Activated naive CD8-positive, alpha-beta T cell (primary cell): ENCODE results near the gene DCLRE1B.
A peak's percentile ranks its signal among the peaks of the same experiment; 100 is the strongest.

Source experiments
- H3K27ac Mint-ChIP-seq: one replicate; pipeline ENCODE4 v1.8.0; 2021; ENCODE audit warnings: mixed read lengths
- H3K27me3 Mint-ChIP-seq: one replicate; pipeline ENCODE4 v1.8.0; 2021; ENCODE audit warnings: mixed read lengths
- H3K36me3 Mint-ChIP-seq: one replicate; pipeline ENCODE4 v1.8.0; 2021; ENCODE audit warnings: mixed read lengths
- H3K4me1 Mint-ChIP-seq: one replicate; pipeline ENCODE4 v1.8.0; 2021; ENCODE audit warnings: low read depth, mixed read lengths
- H3K4me3 Mint-ChIP-seq: one replicate; pipeline ENCODE4 v1.8.0; 2021; ENCODE audit warnings: mild to moderate bottlenecking, mixed read lengths
- H3K9me3 Mint-ChIP-seq: one replicate; pipeline ENCODE4 v1.8.0; 2021; ENCODE audit warnings: low read depth, mixed read lengths

DCLRE1B gene

DNA sequence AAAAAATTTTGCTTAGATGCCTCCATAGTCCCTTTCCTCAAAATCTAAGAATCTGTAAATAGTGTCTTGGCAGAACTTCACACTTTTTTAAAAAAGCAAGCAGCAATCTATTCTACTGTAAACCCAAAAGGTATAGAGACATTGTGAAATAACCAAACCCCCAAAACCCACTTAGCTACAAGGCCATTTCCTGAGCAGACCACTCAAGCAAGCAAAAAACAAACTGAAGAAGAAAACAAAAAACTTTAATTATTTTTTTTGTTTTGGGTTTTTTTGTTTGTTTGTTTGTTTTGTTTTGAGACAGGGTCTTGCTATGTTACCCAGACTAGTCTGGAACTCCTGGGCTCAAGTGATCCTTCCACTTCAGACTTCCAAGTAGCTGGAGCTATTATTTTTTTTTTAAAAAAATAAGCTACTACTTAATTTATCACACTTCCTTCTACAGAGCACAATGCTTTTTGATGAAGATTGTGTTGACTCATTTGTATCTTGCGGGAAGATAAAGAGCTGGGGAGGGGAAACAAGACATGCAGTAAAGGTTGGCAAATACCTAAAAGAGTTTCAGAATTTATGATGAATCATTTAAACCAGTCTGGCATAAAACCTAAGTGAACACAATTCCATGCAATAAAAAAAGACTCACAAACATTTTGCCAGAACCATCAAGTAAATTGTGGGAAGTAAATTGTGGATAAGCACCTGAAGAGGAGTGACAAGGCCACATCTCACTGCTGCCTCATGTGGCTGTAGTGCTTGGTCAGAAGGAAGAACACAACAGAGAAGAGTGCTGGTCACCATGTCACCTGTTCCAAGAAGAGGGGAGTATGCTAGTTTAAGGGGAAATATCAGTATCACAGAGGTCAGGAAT lies 30.9 kb upstream of the DCLRE1B start:
- Mint-ChIP-seq H3K36me3 (peaks cover 9% of the 10 kb centered on the region), H3K4me1 (peaks cover 70% of the 10 kb centered on the region), H3K4me3 (peak overlapping the region; percentile 76), H3K27ac (peak overlapping the region; percentile 96), H3K27me3 (no peaks in the 10 kb centered on the region), H3K9me3 (peaks cover 6% of the 10 kb centered on the region)

DNA sequence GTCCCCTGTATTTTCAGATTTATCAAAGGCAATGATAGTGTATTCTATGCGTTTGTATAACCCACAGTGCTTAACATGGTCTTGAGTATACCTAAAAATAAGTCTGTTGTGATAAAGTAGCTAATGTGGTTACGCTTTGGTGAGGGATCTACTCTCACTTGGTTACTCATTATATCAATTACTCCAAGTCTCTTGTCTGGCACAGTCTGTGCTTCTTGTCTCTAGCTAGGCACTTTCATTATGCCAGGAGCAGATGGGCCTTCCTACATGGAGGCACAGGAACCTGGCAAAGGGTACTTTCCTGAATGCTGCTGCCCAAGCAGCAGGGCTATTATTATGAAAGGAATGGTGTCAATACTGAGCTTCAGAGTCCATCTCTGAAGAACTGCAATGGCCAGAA lies 29.4 kb upstream of the DCLRE1B start:
- no peaks in the 10 kb centered on the region for H3K27me3 Mint-ChIP-seq
- H3K4me1 Mint-ChIP-seq, result peaks cover 72% of the 10 kb centered on the region
- H3K9me3 Mint-ChIP-seq, result peaks cover 6% of the 10 kb centered on the region
- peak overlapping the region; percentile 96 for H3K27ac Mint-ChIP-seq
- peaks cover 3% of the 10 kb centered on the region for H3K36me3 Mint-ChIP-seq
- H3K4me3 Mint-ChIP-seq, result peak overlapping the region; percentile 36

DNA sequence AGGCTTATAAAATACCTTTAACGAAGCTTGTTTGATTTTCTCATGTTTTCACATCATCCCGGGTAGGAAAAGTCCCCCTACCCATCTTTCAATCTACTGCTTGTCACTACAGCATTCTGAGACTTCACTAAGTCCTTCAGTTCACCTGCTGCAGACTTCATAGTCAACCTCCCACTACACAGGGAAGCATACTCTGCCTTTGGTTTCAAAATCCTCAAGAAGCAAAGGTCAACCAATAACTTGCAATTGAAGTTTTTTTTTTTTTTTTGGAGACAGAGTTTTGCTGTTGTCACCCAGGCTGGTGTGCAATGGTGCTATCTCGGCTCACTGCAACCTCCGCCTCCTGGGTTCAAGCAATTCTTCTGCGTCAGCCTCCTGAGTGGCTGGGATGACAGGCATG lies 28.9 kb upstream of the DCLRE1B start:
- Mint-ChIP-seq H3K9me3 (peaks cover 6% of the 10 kb centered on the region), H3K27me3 (no peaks in the 10 kb centered on the region), H3K36me3 (peaks cover 3% of the 10 kb centered on the region), H3K4me1 (peaks cover 77% of the 10 kb centered on the region), H3K4me3 (no peak overlapping the region), H3K27ac (peak overlapping the region; percentile 96)

DNA sequence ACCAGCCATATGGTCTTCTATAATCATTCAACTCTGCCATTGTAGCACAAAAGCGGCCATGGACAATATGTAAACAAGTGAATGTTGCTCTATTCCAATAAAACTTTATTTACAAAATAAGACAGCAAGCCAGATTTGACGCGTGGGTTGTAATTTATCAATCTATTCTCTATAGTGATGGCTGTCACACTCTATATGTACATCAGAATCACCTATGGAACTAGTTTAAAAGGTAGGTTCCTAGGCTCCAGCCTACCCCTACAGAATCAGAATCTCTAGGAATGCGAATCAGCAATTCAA lies 25.4 kb upstream of the DCLRE1B start:
- H3K36me3 Mint-ChIP-seq, result peaks cover 6% of the 10 kb centered on the region
- peaks cover 50% of the 10 kb centered on the region for H3K4me1 Mint-ChIP-seq
- peaks cover 6% of the 10 kb centered on the region for H3K9me3 Mint-ChIP-seq
- no peak overlapping the region for H3K27ac Mint-ChIP-seq
- no peaks in the 10 kb centered on the region for H3K27me3 Mint-ChIP-seq
- no peak overlapping the region for H3K4me3 Mint-ChIP-seq

DNA sequence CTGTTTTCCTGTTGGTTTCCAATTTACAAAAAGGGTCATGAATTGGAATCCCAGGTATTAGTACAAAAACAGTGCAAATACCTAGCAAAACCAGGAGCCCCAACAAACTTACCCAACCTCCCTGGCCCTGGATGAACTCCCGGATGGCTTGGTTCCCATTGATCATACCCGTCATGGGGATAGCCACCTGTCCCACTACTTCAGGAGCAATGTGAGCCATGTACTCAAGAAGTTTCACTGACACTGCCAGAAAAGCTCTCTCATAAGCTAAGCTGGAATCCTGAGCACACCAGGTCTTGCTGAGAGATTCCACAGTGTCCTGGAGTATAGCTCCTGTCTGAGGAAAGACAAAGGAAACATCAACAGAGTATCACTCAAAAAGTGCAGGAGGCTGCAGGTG lies 23.5 kb upstream of the DCLRE1B start:
- Mint-ChIP-seq H3K27me3 (no peaks in the 10 kb centered on the region), H3K9me3 (no peaks in the 10 kb centered on the region), H3K4me3 (no peak overlapping the region), H3K4me1 (peaks cover 41% of the 10 kb centered on the region), H3K27ac (no peak overlapping the region), H3K36me3 (peaks cover 6% of the 10 kb centered on the region)

DNA sequence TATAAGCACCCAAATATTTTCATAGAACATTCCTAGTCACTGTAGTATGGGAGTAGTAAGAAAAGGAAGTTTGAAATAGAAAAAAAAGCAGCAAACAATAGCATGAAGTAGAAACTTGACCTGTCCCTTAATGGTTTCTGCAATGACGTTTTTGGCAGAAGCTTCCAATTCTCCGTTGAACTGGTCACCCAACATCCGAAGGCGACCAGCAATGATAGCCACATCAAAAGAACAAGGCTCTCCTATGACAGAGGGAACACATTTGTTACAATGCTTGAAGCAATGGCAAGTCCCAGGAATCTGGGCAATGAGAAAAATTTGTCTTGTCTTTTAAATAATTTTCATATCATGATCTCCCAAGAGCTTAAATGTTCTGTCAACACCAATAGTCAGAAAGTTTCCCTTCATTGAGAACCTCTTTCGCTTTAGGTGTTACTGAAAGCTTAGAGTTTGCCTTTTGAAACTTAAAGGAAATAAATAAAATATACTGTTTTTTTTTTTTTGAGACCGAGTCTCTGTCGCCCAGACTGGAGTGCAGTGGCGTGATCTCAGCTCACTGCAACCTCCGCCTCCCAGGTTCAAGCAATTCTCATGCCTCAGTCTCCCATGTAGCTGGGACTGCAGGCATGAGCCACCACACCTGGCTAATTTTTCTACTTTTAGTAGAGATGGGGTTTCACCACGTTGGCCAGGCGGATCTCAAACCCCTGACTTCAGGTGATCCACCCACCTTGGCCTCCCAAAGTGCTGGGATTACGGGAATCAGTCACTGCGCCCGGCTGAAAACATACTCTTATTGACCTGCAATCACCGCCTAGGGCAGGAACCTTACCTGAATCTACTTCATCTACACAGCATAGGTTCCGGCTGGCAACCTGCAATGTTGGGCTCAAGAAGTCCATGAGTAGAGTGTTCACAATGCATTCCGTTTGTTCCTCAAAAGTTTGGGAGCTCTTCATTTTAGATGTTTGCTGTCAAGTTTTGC lies 18.4 kb upstream of the DCLRE1B start:
- no peaks in the 10 kb centered on the region for H3K9me3 Mint-ChIP-seq
- H3K27me3 Mint-ChIP-seq, result no peaks in the 10 kb centered on the region
- H3K4me1 Mint-ChIP-seq, result peaks cover 23% of the 10 kb centered on the region
- H3K36me3 Mint-ChIP-seq, result peaks cover 6% of the 10 kb centered on the region
- H3K4me3 Mint-ChIP-seq, result no peak overlapping the region
- H3K27ac Mint-ChIP-seq, result peak overlapping the region; percentile 41

DNA sequence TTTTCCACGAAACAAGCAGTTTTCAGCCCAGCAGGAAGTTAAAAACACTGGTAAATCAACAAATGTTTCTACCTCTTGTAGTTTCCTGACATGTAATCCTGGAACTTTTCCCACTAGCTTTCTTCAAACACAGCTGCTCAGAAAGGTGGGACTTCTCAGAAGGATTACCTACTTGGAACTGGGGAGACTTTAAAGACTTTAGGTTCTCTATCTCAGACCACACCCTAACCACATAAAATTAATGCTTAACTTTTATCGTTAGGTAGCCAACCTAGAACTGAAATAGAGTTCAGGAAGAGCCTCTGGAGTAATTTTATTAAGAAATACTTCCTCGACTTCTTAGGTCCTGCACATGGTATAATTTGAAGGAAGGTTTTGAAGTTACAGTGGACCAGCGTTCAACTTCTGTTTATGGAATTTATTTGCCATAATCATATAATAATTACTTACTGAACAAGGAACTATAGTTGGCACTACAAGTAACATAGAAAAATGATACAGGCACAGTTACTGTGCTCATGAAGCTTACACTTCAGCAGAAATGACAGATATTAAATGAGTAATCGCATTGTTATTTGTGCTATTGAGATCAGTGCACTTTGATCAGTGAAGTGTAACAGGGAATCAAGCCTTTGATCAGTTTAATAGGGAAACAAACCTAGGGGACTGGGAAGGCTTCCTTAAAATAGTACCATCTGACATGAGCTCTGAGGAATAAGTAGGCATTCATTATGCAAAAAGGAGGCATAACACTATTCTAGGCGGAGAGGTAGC lies 17.5 kb upstream of the DCLRE1B start, which contains the start of gene BCL2L15:
TSS of gene BCL2L15 (minus strand) at position 180 of the 774 bp plus-strand sequence. CDS start 206 bp downstream, outside the sequence.
- Mint-ChIP-seq H3K4me1 (peaks cover 23% of the 10 kb centered on the region), H3K27me3 (no peaks in the 10 kb centered on the region), H3K27ac (peak within 1 kb of the TSS; percentile 41), H3K36me3 (peaks cover 10% of the 10 kb centered on the region), H3K9me3 (no peaks in the 10 kb centered on the region), H3K4me3 (no peak within 1 kb of the TSS)

DNA sequence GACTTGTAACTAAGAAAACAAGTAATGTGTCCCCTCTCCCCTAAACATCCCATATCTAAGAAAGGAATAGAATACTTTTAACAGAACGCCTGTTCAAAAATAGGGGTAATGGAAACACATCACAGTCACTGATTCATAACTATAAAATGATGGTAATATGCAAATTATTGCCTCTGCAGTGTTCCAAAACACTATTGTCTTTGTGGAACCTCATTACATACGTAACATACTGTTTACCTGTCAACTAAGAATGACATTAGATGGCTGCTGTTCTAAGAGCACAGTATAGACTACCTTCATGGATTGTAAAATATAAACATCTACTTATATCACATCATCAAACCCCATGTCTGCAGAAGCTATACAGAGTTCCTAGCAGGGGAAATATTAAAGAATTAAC lies 14.3 kb upstream of the DCLRE1B start:
- Mint-ChIP-seq H3K27me3 (no peaks in the 10 kb centered on the region), H3K36me3 (peaks cover 10% of the 10 kb centered on the region), H3K4me1 (peaks cover 23% of the 10 kb centered on the region), H3K27ac (peak overlapping the region; percentile 80), H3K4me3 (no peak overlapping the region), H3K9me3 (no peaks in the 10 kb centered on the region)

DNA sequence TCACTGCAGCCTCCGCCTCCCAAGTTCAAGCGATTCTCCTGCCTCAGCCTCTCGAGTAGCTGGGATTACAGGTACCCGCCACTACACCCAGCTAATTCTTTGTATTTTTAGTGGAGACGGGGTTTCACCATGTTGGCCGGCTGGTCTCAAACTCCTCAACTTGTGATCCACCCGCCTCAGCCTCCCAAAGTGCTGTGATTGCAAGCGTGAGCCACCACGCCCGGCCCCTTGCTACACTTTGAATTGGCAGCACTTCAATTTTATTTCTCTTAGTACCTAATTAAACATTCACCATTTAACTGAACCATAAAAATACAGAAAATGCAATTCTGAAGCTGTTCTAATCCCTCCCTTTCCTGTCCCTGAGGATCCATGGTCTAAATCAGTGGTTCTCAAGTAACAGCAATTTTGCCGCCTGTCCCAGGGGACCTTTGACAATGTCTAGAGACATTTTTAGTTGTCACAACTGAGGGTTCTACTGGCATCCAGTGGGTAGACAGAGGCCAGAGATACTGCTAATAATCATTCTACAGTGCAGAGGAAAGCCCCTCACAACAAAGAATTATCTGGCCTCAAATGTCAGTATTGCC lies 13.4 kb upstream of the DCLRE1B start:
- peaks cover 10% of the 10 kb centered on the region for H3K36me3 Mint-ChIP-seq
- peak overlapping the region; percentile 25 for H3K27ac Mint-ChIP-seq
- no peak overlapping the region for H3K4me3 Mint-ChIP-seq
- H3K9me3 Mint-ChIP-seq, result no peaks in the 10 kb centered on the region
- peaks cover 16% of the 10 kb centered on the region for H3K4me1 Mint-ChIP-seq
- no peaks in the 10 kb centered on the region for H3K27me3 Mint-ChIP-seq

DNA sequence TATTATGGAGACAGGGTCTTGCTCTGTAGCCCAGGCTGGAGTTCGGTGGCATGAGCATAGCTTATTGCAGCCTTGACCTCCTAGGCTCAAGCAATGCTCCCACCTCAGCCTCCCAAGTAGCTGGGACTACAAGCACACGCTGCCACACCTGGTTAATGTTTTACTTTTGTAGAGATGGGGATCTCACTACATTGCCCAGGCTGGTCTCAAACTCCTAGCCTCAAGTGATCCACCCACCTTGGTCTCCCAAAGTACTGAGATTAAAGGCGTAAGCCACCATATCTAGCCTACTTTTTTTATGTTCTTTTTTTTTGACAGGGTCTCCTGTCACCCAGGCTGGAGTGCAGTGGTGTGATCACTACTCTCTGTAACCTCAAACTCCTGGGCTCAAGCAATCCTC lies 11.9 kb upstream of the DCLRE1B start:
- H3K4me3 Mint-ChIP-seq, result no peak overlapping the region
- no peaks in the 10 kb centered on the region for H3K9me3 Mint-ChIP-seq
- H3K36me3 Mint-ChIP-seq, result peaks cover 10% of the 10 kb centered on the region
- peaks cover 9% of the 10 kb centered on the region for H3K4me1 Mint-ChIP-seq
- peak overlapping the region; percentile 73 for H3K27ac Mint-ChIP-seq
- H3K27me3 Mint-ChIP-seq, result no peaks in the 10 kb centered on the region

DNA sequence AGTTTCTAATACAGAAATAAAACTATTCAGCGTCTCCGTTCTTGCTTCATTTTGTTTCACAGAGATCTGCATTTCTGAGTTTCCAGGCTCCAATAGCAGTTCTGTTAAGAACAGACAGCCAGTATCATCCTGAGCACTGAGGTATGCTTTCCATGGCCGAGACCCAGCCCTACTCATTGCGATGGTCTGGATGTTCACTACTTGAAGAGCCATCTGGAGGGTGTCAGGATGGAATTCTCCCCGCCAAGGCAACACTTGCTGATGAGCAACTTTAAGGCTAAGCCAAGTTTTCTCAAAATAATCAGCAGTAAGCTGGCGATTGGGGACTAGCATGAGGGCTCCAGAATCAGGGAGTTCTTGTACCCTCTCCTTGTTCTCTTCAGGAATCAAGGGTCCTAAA lies 10.0 kb upstream of the DCLRE1B start:
- H3K27me3 Mint-ChIP-seq, result no peaks in the 10 kb centered on the region
- peaks cover 19% of the 10 kb centered on the region for H3K36me3 Mint-ChIP-seq
- no peak overlapping the region for H3K4me3 Mint-ChIP-seq
- H3K27ac Mint-ChIP-seq, result peak overlapping the region; percentile 51
- no peaks in the 10 kb centered on the region for H3K9me3 Mint-ChIP-seq
- H3K4me1 Mint-ChIP-seq, result peaks cover 26% of the 10 kb centered on the region

DNA sequence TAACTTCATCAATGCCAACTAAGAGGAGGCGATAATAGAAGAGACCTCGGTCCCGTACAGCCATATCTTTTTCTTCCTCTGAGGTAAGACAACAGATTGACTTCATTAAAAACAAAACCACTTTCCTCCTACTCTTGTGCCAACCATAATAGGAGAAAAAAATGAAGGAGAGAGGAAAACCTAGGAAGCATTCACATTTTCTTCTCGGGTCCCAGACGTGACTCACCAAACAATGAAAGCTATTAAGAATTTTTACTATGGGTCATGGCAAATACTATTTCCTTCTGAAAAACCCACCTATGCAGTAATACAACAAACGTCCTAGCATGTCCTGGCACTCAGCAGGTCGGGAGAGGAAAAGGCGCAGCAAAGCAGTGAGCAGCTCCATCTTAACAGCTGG lies 9.2 kb upstream of the DCLRE1B start:
- Mint-ChIP-seq H3K4me3 (no peak overlapping the region), H3K9me3 (no peaks in the 10 kb centered on the region), H3K27me3 (no peaks in the 10 kb centered on the region), H3K36me3 (peaks cover 16% of the 10 kb centered on the region), H3K27ac (no peak overlapping the region), H3K4me1 (peaks cover 25% of the 10 kb centered on the region)

DNA sequence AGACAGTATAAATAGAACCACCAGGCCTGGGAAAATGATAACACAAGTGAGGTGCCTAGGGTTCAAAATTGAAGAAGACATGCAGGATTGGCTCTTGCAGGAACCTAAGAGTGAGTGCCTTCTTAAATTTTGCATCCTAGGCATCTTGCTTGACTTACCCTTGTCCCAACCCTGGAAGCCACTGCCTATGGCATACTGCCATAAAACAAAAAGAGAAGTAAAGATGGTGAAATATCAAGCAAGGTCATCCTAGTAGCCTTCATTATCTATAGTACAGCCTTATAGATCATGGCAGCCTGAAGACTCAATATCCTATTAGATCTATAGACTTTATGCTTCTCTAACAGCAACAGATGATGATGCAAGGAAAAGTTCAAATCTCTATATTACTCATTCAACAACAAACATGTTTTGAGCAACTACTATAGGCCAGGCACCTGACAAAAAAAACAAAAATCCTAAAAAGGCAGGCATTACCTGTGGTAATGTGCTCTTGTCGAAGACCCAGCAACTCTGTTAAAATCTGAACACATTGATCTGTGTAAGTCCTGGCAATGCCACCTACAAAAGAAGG lies 6.8 kb upstream of the DCLRE1B start:
- H3K27ac Mint-ChIP-seq, result peak overlapping the region; percentile 81
- peaks cover 22% of the 10 kb centered on the region for H3K36me3 Mint-ChIP-seq
- H3K4me1 Mint-ChIP-seq, result peaks cover 48% of the 10 kb centered on the region
- H3K9me3 Mint-ChIP-seq, result no peaks in the 10 kb centered on the region
- H3K4me3 Mint-ChIP-seq, result no peak overlapping the region
- no peaks in the 10 kb centered on the region for H3K27me3 Mint-ChIP-seq

DNA sequence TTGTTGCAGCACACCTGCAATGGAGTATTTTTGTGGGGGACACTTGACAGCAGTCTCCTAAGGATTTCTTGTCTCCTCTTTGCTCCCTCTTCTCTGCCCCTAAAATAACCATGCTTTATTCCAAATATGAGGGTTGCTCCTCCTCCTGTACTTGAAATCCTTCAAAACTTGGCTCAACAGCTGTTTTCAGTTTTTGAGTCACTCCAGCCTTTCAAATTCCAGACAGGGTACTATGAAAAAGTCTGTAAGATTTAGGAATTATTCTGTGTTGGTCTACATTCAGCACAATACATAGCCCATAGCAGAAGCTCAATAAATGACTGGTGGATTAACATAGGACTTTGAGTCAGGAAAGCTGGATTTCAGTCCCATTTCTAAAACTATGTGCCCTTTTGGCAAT lies 6.0 kb upstream of the DCLRE1B start:
- H3K4me1 Mint-ChIP-seq, result peaks cover 55% of the 10 kb centered on the region
- no peaks in the 10 kb centered on the region for H3K9me3 Mint-ChIP-seq
- H3K4me3 Mint-ChIP-seq, result no peak overlapping the region
- H3K27ac Mint-ChIP-seq, result peak overlapping the region; percentile 41
- H3K27me3 Mint-ChIP-seq, result no peaks in the 10 kb centered on the region
- peaks cover 22% of the 10 kb centered on the region for H3K36me3 Mint-ChIP-seq
